AG09309 (cell line): Measurements from ENCODE around the gene SMYD4.
"Not testable (repeated sequence)": the region's sequence is repeated elsewhere in the genome, so short reads cannot be mapped to it uniquely, and the experiment has no call there.

Experiments
- DNase-seq: peaks from one replicate; pipeline ENCODE4 v3.0.0-alpha.2; 2010; ENCODE audit warnings: low read depth
- H3K4me3 ChIP-seq: 2 replicates; pipeline ENCODE4 v1.5.1; 2011; ENCODE audit warnings: mild to moderate bottlenecking, low read depth, low read length, moderate library complexity; ENCODE audit not compliant: control insufficient read depth
- CTCF ChIP-seq: IDR thresholded peaks from 2 replicates; pipeline ENCODE4 v1.5.1; 2011; ENCODE audit warnings: mild to moderate bottlenecking, low read depth, low read length, inconsistent platforms; ENCODE audit not compliant: insufficient read depth, control insufficient read depth; ENCODE audit errors: missing control alignments

Gene SMYD4

GRCh38 chr17:1871756-1872155 is 42.1 kb upstream of the SMYD4 start:
- no peak overlapping the region for H3K4me3 ChIP-seq
- no peak for DNase-seq
- no peak for TF ChIP-seq CTCF

- no peak for DNase-seq
- TF ChIP-seq CTCF = no peak
- H3K4me3 ChIP-seq = no peak overlapping the region
Observed at GRCh38 chr17:1870592-1870991, 40.9 kb upstream of the SMYD4 start.

- DNase-seq = no peak
- no peak overlapping the region for H3K4me3 ChIP-seq
Observed at GRCh38 chr17:1868090-1868489, 38.4 kb upstream of the SMYD4 start.

GRCh38 chr17:1867307-1867706 is 37.6 kb upstream of the SMYD4 start:
- no peak for DNase-seq
- TF ChIP-seq CTCF = no peak
- no peak overlapping the region for H3K4me3 ChIP-seq

More at GRCh38 chr17:1868090-1868489, 38.4 kb upstream of the SMYD4 start:
- TF ChIP-seq CTCF = no peak

- TF ChIP-seq CTCF = peak; percentile 60
- no peak for DNase-seq
- H3K4me3 ChIP-seq = no peak overlapping the region
Observed at GRCh38 chr17:1865252-1866037, 35.7 kb upstream of the SMYD4 start.

- H3K4me3 ChIP-seq = no peak overlapping the region
- no peak for TF ChIP-seq CTCF
- no peak for DNase-seq
Observed at GRCh38 chr17:1861391-1862010, 31.8 kb upstream of the SMYD4 start.

GRCh38 chr17:1860978-1861377 is 31.3 kb upstream of the SMYD4 start:
- DNase-seq = no peak
- TF ChIP-seq CTCF = no peak
- no peak overlapping the region for H3K4me3 ChIP-seq

- H3K4me3 ChIP-seq, DNase-seq: not testable (repeated sequence)
Observed at GRCh38 chr17:1856462-1856861, 26.8 kb upstream of the SMYD4 start.
